Ascending aorta (tissue), 2 donors: ENCODE results near the gene ZFHX2. TPM values are rescaled to one million over a fixed set of nuclear protein-coding genes. Genes with fewer than 3 reads are reported as not detected.

Experiments used
- DNase-seq, 2 donors: peaks; one replicate each; pipeline ENCODE4 v3.0.0-alpha.2; 2019; ENCODE audit warnings: low spot score in 2 of 2
- H3K27ac ChIP-seq, 2 donors: fragments of 200-600 bp; sonication (generic); one replicate each; pipeline ENCODE4 v1.5.1; 2016 to 2017; ENCODE audit warnings: mild to moderate bottlenecking in 1 of 2
- H3K27me3 ChIP-seq: fragments of 200-600 bp; sonication (generic); one replicate; pipeline ENCODE4 v1.5.1; 2017
- H3K36me3 ChIP-seq, 2 donors: fragments of 200-600 bp; sonication (generic); one replicate each; pipeline ENCODE4 v1.5.1; 2016
- H3K4me1 ChIP-seq, 2 donors: fragments of 200-600 bp; sonication (generic); one replicate each; pipeline ENCODE4 v1.5.1; 2016 to 2017; ENCODE audit warnings: mild to moderate bottlenecking in 1 of 2
- H3K4me3 ChIP-seq, 2 donors: fragments of 200-600 bp; sonication (generic); one replicate each; pipeline ENCODE4 v1.5.1; 2016 to 2017; ENCODE audit warnings: mild to moderate bottlenecking in 1 of 2
- H3K9me3 ChIP-seq, 2 donors: fragments of 200-600 bp; sonication (generic); one replicate each; pipeline ENCODE4 v1.5.1; 2016
- CTCF ChIP-seq, 3 experiments: fragments of 200-600 bp in 2 of 3; fragments of 450-650 bp in 1 of 3; sonication (generic) in 2 of 3; IDR thresholded peaks; one replicate each; pipeline ENCODE4 v1.5.1; 2016 to 2019; ENCODE audit warnings: antibody characterized with exemption in 3 of 3, mild to moderate bottlenecking in 1 of 3, moderate library complexity in 1 of 3
- intact Hi-C: fragments of 100-400 bp; cut with DNase I; formaldehyde crosslinking; loops from one replicate; pipeline ENCODE4 v1.15.1; 2023
- total RNA-seq: library from RNA; depleted of rRNA; stranded (reverse); fragments of >200 nt; gene quantifications from one replicate; pipeline ENCODE4 v1.1.0, GENCODE V29; 2016

ZFHX2 gene
- total RNA-seq, 1 donor from 2014 or later = 1.3 TPM

- Histone ChIP-seq H3K4me1 (no peaks in the 10 kb centered on the region), H3K4me3 (no peak overlapping the region), H3K27me3 (no peaks in the 10 kb centered on the region), H3K9me3 (no peaks in the 10 kb centered on the region), H3K36me3 (no peaks in the 10 kb centered on the region), H3K27ac (no peak overlapping the region)
- TF ChIP-seq CTCF (IDR thresholded peaks at IDR 0.05) = no peak
- intact Hi-C loops = no loop called here
- DNase-seq = no peak
Observed at GRCh38 chr14:23542261-23542660, 9.3 kb downstream of the ZFHX2 start.

GRCh38 chr14:23540141-23540469 is 11.5 kb downstream of the ZFHX2 start:
- Histone ChIP-seq H3K27me3 (no peaks in the 10 kb centered on the region), H3K4me3 (no peak overlapping the region), H3K4me1 (no peaks in the 10 kb centered on the region), H3K36me3 (no peaks in the 10 kb centered on the region), H3K9me3 (no peaks in the 10 kb centered on the region), H3K27ac (no peak overlapping the region)
- DNase-seq = no peak
- TF ChIP-seq CTCF (IDR thresholded peaks at IDR 0.05) = no peak
- intact Hi-C loops = no loop called here

- Histone ChIP-seq H3K4me3 (no peak overlapping the region), H3K27me3 (no peaks in the 10 kb centered on the region), H3K9me3 (no peaks in the 10 kb centered on the region), H3K27ac (no peak overlapping the region), H3K36me3 (no peaks in the 10 kb centered on the region), H3K4me1 (no peaks in the 10 kb centered on the region)
- intact Hi-C loops = no loop called here
- TF ChIP-seq CTCF (IDR thresholded peaks at IDR 0.05) = peak; percentile 30 to 65 (median 59)
- no peak for DNase-seq
Observed at GRCh38 chr14:23539248-23540140, 12.1 kb downstream of the ZFHX2 start.

GRCh38 chr14:23538785-23539184 is 12.8 kb downstream of the ZFHX2 start:
- no peak overlapping the region for H3K4me3 ChIP-seq
- intact Hi-C loops = no loop called here
- TF ChIP-seq CTCF (IDR thresholded peaks at IDR 0.05) = no peak
- H3K27me3 ChIP-seq = no peaks in the 10 kb centered on the region
- H3K9me3 ChIP-seq = no peaks in the 10 kb centered on the region
- no peak for DNase-seq
- H3K27ac ChIP-seq = no peak overlapping the region
- no peaks in the 10 kb centered on the region for H3K4me1 ChIP-seq
- no peaks in the 10 kb centered on the region for H3K36me3 ChIP-seq

GRCh38 chr14:23538050-23538718 is 13.4 kb downstream of the ZFHX2 start:
- intact Hi-C loops = no loop called here
- no peak for DNase-seq

More at GRCh38 chr14:23538050-23538718, 13.4 kb downstream of the ZFHX2 start:
- H3K9me3 ChIP-seq = no peaks in the 10 kb centered on the region
- no peaks in the 10 kb centered on the region for H3K27me3 ChIP-seq
- TF ChIP-seq CTCF (IDR thresholded peaks at IDR 0.05) = no peak
- no peaks in the 10 kb centered on the region for H3K4me1 ChIP-seq
- H3K36me3 ChIP-seq = no peaks in the 10 kb centered on the region
- H3K4me3 ChIP-seq = no peak overlapping the region
- H3K27ac ChIP-seq = no peak overlapping the region
